IMR-90 (cell line): ENCODE data around the gene ZCCHC14. TPM values are rescaled to one million over a fixed set of nuclear protein-coding genes. Genes with fewer than 3 reads are reported as not detected.

Experiments
- ATAC-seq: fragments of 200-7000 bp; cut with Tn5 transposase; 2 replicates; pipeline ENCODE4 v1.9.1; 2020; ENCODE audit warnings: low read depth, mild to moderate bottlenecking, moderate library complexity
- BruUV-seq: library from RNA; stranded (reverse); fragments of 400-500 nt; replicated peaks from 2 replicates; lab custom pipeline; 2021; lab: Mats Ljungman, UMichigan
- CTCF ChIA-PET: fragments of 300-600 bp; formaldehyde crosslinking; extraction: SDS; loops from one replicate; lab custom pipeline; 2021; ENCODE audit warnings: antibody characterized with exemption; lab: Yijun Ruan, JAX
- POLR2A ChIA-PET: fragments of 300-600 bp; sonication (Branson Sonifier 250); formaldehyde crosslinking; loops from one replicate; lab custom pipeline; 2022; ENCODE audit warnings: antibody characterized with exemption; ENCODE audit not compliant: unreplicated experiment; lab: Charles Lee
- DNase-seq: peaks from one replicate; pipeline ENCODE4 v3.0.0; 2013
- H2AFZ ChIP-seq: replicated peaks from 2 replicates; pipeline ENCODE3; 2013; ENCODE audit warnings: low read length, mild to moderate bottlenecking; ENCODE audit not compliant: poor library complexity
- H2AK5ac ChIP-seq: 2 replicates; pipeline ENCODE4 v1.6.1; 2013; ENCODE audit warnings: low read depth, low read length, inconsistent platforms
- H2AK9ac ChIP-seq: replicated peaks from 2 replicates; pipeline ENCODE3; 2013; ENCODE audit warnings: mild to moderate bottlenecking, low read depth, low read length, moderate library complexity; ENCODE audit not compliant: poor library complexity
- H2BK120ac ChIP-seq: 2 replicates; pipeline ENCODE4 v1.6.1; 2013; ENCODE audit warnings: low read depth, low read length, inconsistent platforms
- H2BK15ac ChIP-seq: 3 replicates; pipeline ENCODE4 v1.6.1; 2013; ENCODE audit warnings: low read depth, low read length, inconsistent platforms
- H2BK20ac ChIP-seq: 2 replicates; pipeline ENCODE4 v1.6.1; 2013; ENCODE audit warnings: low read depth, mild to moderate bottlenecking, inconsistent platforms, low read length, moderate library complexity
- H2BK5ac ChIP-seq: 2 replicates; pipeline ENCODE4 v1.6.1; 2013; ENCODE audit warnings: mild to moderate bottlenecking, low read depth, low read length, inconsistent platforms; ENCODE audit not compliant: poor library complexity, severe bottlenecking
- H3K14ac ChIP-seq: replicated peaks from 2 replicates; pipeline ENCODE4 v1.6.1; 2013; ENCODE audit warnings: low read depth, low read length, inconsistent platforms
- H3K18ac ChIP-seq: 2 replicates; pipeline ENCODE4 v1.6.1; 2013; ENCODE audit warnings: low read depth, low read length, control low read depth
- H3K23ac ChIP-seq: 2 replicates; pipeline ENCODE4 v1.6.1; 2013; ENCODE audit warnings: low read depth, low read length, inconsistent platforms
- H3K27ac ChIP-seq: 2 replicates; pipeline ENCODE4 v1.5.1; 2013; ENCODE audit warnings: mild to moderate bottlenecking, control low read depth, low read length; ENCODE audit not compliant: insufficient read depth
- H3K27me3 ChIP-seq: 2 replicates; pipeline ENCODE4 v1.6.1; 2013; ENCODE audit warnings: low read length; ENCODE audit not compliant: control insufficient read depth, insufficient read depth
- H3K36me3 ChIP-seq: 2 replicates; pipeline ENCODE4 v1.6.1; 2013; ENCODE audit warnings: low read length, mixed read lengths; ENCODE audit not compliant: control insufficient read depth, insufficient read depth
- H3K4ac ChIP-seq: 2 replicates; pipeline ENCODE4 v1.6.1; 2013; ENCODE audit warnings: low read depth, low read length, inconsistent platforms
- H3K4me1 ChIP-seq: 2 replicates; pipeline ENCODE4 v1.6.1; 2013; ENCODE audit warnings: low read length, mixed read lengths; ENCODE audit not compliant: control insufficient read depth, insufficient read depth
- H3K4me2 ChIP-seq: 2 replicates; pipeline ENCODE4 v1.6.1; 2013; ENCODE audit warnings: low read depth, mild to moderate bottlenecking, control low read depth, low read length, moderate library complexity
- H3K4me3 ChIP-seq: 2 replicates; pipeline ENCODE4 v1.5.1; 2013; ENCODE audit warnings: low read depth, mild to moderate bottlenecking, control low read depth, low read length, moderate library complexity; ENCODE audit not compliant: insufficient read depth
- H3K56ac ChIP-seq: 2 replicates; pipeline ENCODE4 v1.6.1; 2013; ENCODE audit warnings: low read length, inconsistent platforms; ENCODE audit not compliant: insufficient read depth; ENCODE audit errors: extremely low read depth
- H3K79me1 ChIP-seq, 2 experiments: 2 replicates each; pipeline ENCODE4 v1.6.1; 2013; ENCODE audit warnings: low read length in 2 of 2, inconsistent platforms in 1 of 2, low read depth in 1 of 2
- H3K9ac ChIP-seq: 2 replicates; pipeline ENCODE4 v1.6.1; 2013; ENCODE audit warnings: low read depth, low read length, control low read depth
- H3K9me1 ChIP-seq: 2 replicates; pipeline ENCODE4 v1.6.1; 2013; ENCODE audit warnings: low read length, inconsistent platforms; ENCODE audit not compliant: insufficient read depth
- H3K9me3 ChIP-seq: 2 replicates; pipeline ENCODE4 v1.6.1; 2013; ENCODE audit warnings: low read length; ENCODE audit not compliant: control insufficient read depth, insufficient read depth
- H4K20me1 ChIP-seq: 2 replicates; pipeline ENCODE4 v1.6.1; 2013; ENCODE audit warnings: low read length, inconsistent platforms; ENCODE audit not compliant: insufficient read depth
- H4K5ac ChIP-seq: 2 replicates; pipeline ENCODE4 v1.6.1; 2013; ENCODE audit warnings: mild to moderate bottlenecking, low read depth, low read length, control low read depth
- H4K8ac ChIP-seq, 2 experiments: 2 replicates each; pipeline ENCODE4 v1.6.1; 2013; ENCODE audit warnings: low read depth in 2 of 2, low read length in 2 of 2, control low read depth in 1 of 2, inconsistent platforms in 1 of 2
- H4K91ac ChIP-seq: 2 replicates; pipeline ENCODE4 v1.6.1; 2013; ENCODE audit warnings: low read depth, low read length, inconsistent platforms; ENCODE audit not compliant: insufficient read depth
- SMC3 ChIP-seq: fragments of 150-350 bp; IDR thresholded peaks from 2 replicates; pipeline ENCODE4 v1.6.1; 2016; ENCODE audit warnings: low read depth, mild to moderate bottlenecking, antibody characterized with exemption, low read length, moderate library complexity
- WGBS, 2 experiments: methylation state at CpG; one replicate each; pipeline versions ENCODE4 v1.1.5 to v1.1.7; 2013; ENCODE audit warnings: missing lambda C conversion rate in 2 of 2; ENCODE audit not compliant: insufficient read length in 1 of 2; ENCODE audit errors: extremely low coverage in 2 of 2; 5-methylcytosine and 5-hydroxymethylcytosine counted together
- dilution Hi-C: fragments of 300-500 bp; cut with HindIII; formaldehyde crosslinking; loops from one replicate; pipeline ENCODE4 v1.14.3; 2018; ENCODE audit warnings: low sequenced_read_pairs; ENCODE audit not compliant: unreplicated experiment
- in situ Hi-C: fragments of 300-500 bp; cut with MboI; formaldehyde crosslinking; loops from 3 replicates; pipeline ENCODE4 v1.14.3; 2019; ENCODE audit warnings: low sequenced_read_pairs, inconsistent platforms, mixed read lengths
- intact Hi-C: fragments of 100-400 bp; cut with micrococcal nuclease; formaldehyde crosslinking; loops from 2 replicates; pipeline ENCODE4 v1.10.0; 2022
- polyA plus RNA-seq, 3 experiments: library from polyadenylated mRNA; depleted of rRNA; stranded (reverse); fragments of >200 nt; gene quantifications; 2 replicates each; pipeline ENCODE4 v1.2.3, GENCODE V29; 2012; ENCODE audit warnings: low replicate concordance in 1 of 3
- total RNA-seq: library from RNA; depleted of rRNA; stranded (reverse); fragments of >200 nt; gene quantifications from 2 replicates; pipeline ENCODE4 v1.2.3, GENCODE V29; 2012

Gene ZCCHC14
- total and polyA plus RNA-seq, 2 of the 4 experiments (the other 2 are of a cell fraction): 2.5 to 5.3 TPM

GRCh38 chr16:87538160-87538559 lies 45.3 kb upstream of the ZCCHC14 start:
- Histone ChIP-seq H3K14ac (peak overlapping the region; percentile 7; the same call in 1 of the 2 replicates), H3K9me3 (peaks cover 14% of the 10 kb centered on the region), H2BK20ac (no peak overlapping the region), H3K27ac (no peak overlapping the region), H3K4me3 (no peak overlapping the region), H4K91ac (no peak overlapping the region), H2AK5ac (no peak overlapping the region), H3K79me1 (no peaks in the 10 kb centered on the region), H4K20me1 (no peaks in the 10 kb centered on the region; the same call in 1 of the 2 replicates), H2AK9ac (no peak overlapping the region), H3K4me2 (no peak overlapping the region), H2BK15ac (no peak overlapping the region), H3K9ac (no peak overlapping the region), H3K18ac (no peak overlapping the region), H3K4me1 (peaks cover 11% of the 10 kb centered on the region), H3K9me1 (no peaks in the 10 kb centered on the region; the same call in 1 of the 2 replicates), H2AFZ (no peak overlapping the region), H3K36me3 (no peaks in the 10 kb centered on the region), H2BK120ac (no peak overlapping the region), H3K56ac (no peak overlapping the region), H3K4ac (no peak overlapping the region), H3K27me3 (peaks cover 5% of the 10 kb centered on the region; the same call in 1 of the 2 replicates), H4K5ac (no peak overlapping the region), H2BK5ac (no peak overlapping the region), H3K23ac (no peak overlapping the region), H4K8ac (no peak overlapping the region)
- CTCF ChIA-PET: interaction anchor here (1.4 kb wide), 1 partner anchor 98 kb away, joined by 4 read pairs; no protein-coding TSS in a partner anchor
- POLR2A ChIA-PET: no interaction called here
- in situ Hi-C loops: no loop called here
- BruUV-seq: no TSS peak
- DNase-seq (peak; percentile 59), ATAC-seq (no peak)
- no peak for TF ChIP-seq SMC3
- intact Hi-C loops: no loop called here
- dilution Hi-C loops: no loop called here
- no CpG with 5 or more reads among the region's 4 CpGs for WGBS, 2 experiments
